Endodermal cell (in vitro differentiated cells): ENCODE measurements around the gene C12orf56. TPM values are rescaled to one million over a fixed set of nuclear protein-coding genes. Genes with fewer than 3 reads are reported as not detected.

Source experiments
- DNase-seq: peaks from one replicate; pipeline ENCODE4 v3.0.0-alpha.2; 2017
- H3K27ac ChIP-seq: 2 replicates; pipeline ENCODE4 v1.5.1; 2013; ENCODE audit warnings: mild to moderate bottlenecking, low read depth, low read length, moderate library complexity
- H3K27me3 ChIP-seq: 2 replicates; pipeline ENCODE4 v1.6.1; 2013; ENCODE audit warnings: mild to moderate bottlenecking, low read length, moderate library complexity; ENCODE audit not compliant: insufficient read depth, control insufficient read depth, poor library complexity, severe bottlenecking
- H3K36me3 ChIP-seq: 2 replicates; pipeline ENCODE4 v1.7.0; 2013; ENCODE audit warnings: mild to moderate bottlenecking, low read length, moderate library complexity; ENCODE audit not compliant: control insufficient read depth, insufficient read depth
- H3K4me1 ChIP-seq: one replicate; pipeline ENCODE4 v1.7.0; 2013; ENCODE audit warnings: low read length; ENCODE audit not compliant: control insufficient read depth, insufficient read depth
- H3K4me3 ChIP-seq: 2 replicates; pipeline ENCODE4 v1.5.1; 2013; ENCODE audit warnings: mild to moderate bottlenecking, low read length, moderate library complexity
- H3K9ac ChIP-seq: 2 replicates; pipeline ENCODE4 v1.6.1; 2013; ENCODE audit warnings: mild to moderate bottlenecking, low read length, moderate library complexity; ENCODE audit not compliant: poor library complexity, severe bottlenecking; ENCODE audit errors: extremely low read depth
- H3K9me3 ChIP-seq: 2 replicates; pipeline ENCODE4 v1.6.1; 2013; ENCODE audit warnings: mild to moderate bottlenecking, low read length, moderate library complexity; ENCODE audit not compliant: control insufficient read depth
- H3K27ac Mint-ChIP-seq: 2 replicates; pipeline ENCODE4 v1.8.0; 2020; ENCODE audit warnings: mixed read lengths
- H3K27me3 Mint-ChIP-seq: 2 replicates; pipeline ENCODE4 v1.8.0; 2021; ENCODE audit warnings: mild to moderate bottlenecking, mixed read lengths; ENCODE audit not compliant: insufficient read depth
- H3K36me3 Mint-ChIP-seq: 2 replicates; pipeline ENCODE4 v1.8.0; 2020; ENCODE audit warnings: low read depth, mixed read lengths
- H3K4me1 Mint-ChIP-seq: 2 replicates; pipeline ENCODE4 v1.8.0; 2020; ENCODE audit warnings: mixed read lengths
- H3K4me3 Mint-ChIP-seq: 2 replicates; pipeline ENCODE4 v1.8.0; 2020; ENCODE audit warnings: mild to moderate bottlenecking, moderate library complexity, mixed read lengths
- H3K9me3 Mint-ChIP-seq: 2 replicates; pipeline ENCODE4 v1.8.0; 2020; ENCODE audit warnings: mild to moderate bottlenecking, mixed read lengths
- WGBS, 2 experiments: methylation state at CpG; one replicate each; pipeline versions ENCODE4 v1.1.5 to v1.1.7; 2013; ENCODE audit warnings: missing lambda C conversion rate in 2 of 2, mixed read lengths in 1 of 2; ENCODE audit not compliant: insufficient coverage in 1 of 2, insufficient read length in 1 of 2; 5-methylcytosine and 5-hydroxymethylcytosine counted together
- total RNA-seq, 2 donors: library from RNA; stranded (reverse); fragmentation: NEBNext Ultra II Directional in 1 of 2; extraction: Animal tissue kit (Norgen Biotek cat#: 25700) in 1 of 2; gene quantifications; 2 replicates in 1 of 2; 3 replicates in 1 of 2; pipeline ENCODE4 v1.2.1, GENCODE V29; 2021
- TF ChIP-seq, protein P1 (sequence below): fragments of 200-600 bp; sonication (generic); conservative IDR thresholded peaks from 2 replicates; pipeline ENCODE4 v1.5.0; 2021; ENCODE audit warnings: antibody characterized with exemption, mild to moderate bottlenecking

The C12orf56 gene
- total RNA-seq, 2 donors from 2014 or later: 0.77 to 3.0 TPM

DNA sequence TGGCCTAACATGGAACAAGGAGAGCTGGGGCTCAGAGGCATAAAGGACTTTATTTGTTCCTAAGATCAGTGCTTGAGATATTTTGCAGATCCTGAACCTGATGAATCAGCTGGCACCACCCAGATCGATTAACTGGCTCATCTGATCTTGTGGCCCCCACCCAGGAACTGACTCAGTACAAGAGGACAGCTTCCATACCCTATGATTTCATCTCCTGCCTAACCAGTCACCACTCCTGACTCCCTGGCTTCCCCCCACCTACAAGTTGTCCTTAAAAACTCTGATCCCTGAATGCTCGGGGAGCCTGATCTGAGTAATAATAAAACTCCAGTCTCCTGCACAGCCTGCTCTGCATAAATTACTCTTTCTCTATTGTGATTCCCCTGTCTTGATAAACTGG lies 5.1 kb downstream of the C12orf56 start:
- H3K4me1 Mint-ChIP-seq: no peaks in the 10 kb centered on the region
- H3K27ac Mint-ChIP-seq: no peak overlapping the region
- TF ChIP-seq, protein P1, sequence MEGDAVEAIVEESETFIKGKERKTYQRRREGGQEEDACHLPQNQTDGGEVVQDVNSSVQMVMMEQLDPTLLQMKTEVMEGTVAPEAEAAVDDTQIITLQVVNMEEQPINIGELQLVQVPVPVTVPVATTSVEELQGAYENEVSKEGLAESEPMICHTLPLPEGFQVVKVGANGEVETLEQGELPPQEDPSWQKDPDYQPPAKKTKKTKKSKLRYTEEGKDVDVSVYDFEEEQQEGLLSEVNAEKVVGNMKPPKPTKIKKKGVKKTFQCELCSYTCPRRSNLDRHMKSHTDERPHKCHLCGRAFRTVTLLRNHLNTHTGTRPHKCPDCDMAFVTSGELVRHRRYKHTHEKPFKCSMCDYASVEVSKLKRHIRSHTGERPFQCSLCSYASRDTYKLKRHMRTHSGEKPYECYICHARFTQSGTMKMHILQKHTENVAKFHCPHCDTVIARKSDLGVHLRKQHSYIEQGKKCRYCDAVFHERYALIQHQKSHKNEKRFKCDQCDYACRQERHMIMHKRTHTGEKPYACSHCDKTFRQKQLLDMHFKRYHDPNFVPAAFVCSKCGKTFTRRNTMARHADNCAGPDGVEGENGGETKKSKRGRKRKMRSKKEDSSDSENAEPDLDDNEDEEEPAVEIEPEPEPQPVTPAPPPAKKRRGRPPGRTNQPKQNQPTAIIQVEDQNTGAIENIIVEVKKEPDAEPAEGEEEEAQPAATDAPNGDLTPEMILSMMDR: no peak

DNA sequence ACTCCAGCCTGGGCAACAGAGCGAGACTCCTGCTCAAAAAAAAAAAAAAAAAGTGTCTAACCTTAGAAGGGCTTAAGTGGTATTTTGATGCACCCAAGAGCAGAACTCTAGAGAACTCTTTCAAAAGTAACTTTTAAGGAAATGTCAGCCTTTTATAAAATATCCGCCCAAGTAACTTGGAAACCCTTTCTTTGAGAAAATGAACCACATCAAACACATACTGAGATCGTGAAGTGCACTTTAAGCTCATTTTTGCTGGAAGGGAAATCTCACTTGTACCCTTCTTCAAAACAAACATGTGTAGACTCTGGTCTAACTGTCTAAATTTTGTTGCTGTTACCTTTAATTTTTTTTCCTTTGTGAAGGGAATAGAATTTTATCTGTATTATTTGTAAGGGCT lies 5.5 kb downstream of the C12orf56 start:
- Mint-ChIP-seq H3K4me3 (no peak overlapping the region), H3K9me3 (peaks cover 12% of the 10 kb centered on the region), H3K27ac (no peak overlapping the region), H3K4me1 (no peaks in the 10 kb centered on the region), H3K36me3 (no peaks in the 10 kb centered on the region), H3K27me3 (peaks cover 10% of the 10 kb centered on the region)
- Histone ChIP-seq H3K9me3 (no peaks in the 10 kb centered on the region), H3K27me3 (no peaks in the 10 kb centered on the region), H3K36me3 (no peaks in the 10 kb centered on the region), H3K27ac (no peak overlapping the region), H3K4me1 (no peaks in the 10 kb centered on the region), H3K4me3 (no peak overlapping the region), H3K9ac (no peak overlapping the region)
- no peak for DNase-seq
- 93 to 96% methylated on average over 3 of the region's 3 CpGs for WGBS, 2 experiments
- TF ChIP-seq, protein P1: no peak

More for the DNA sequence above, 5.1 kb downstream of the C12orf56 start:
- H3K4me3 ChIP-seq: no peak overlapping the region
- no peaks in the 10 kb centered on the region for H3K4me1 ChIP-seq
- Mint-ChIP-seq H3K36me3 (no peaks in the 10 kb centered on the region), H3K9me3 (peaks cover 7% of the 10 kb centered on the region), H3K4me3 (no peak overlapping the region), H3K27me3 (peaks cover 10% of the 10 kb centered on the region)
- no peaks in the 10 kb centered on the region for H3K27me3 ChIP-seq
- H3K27ac ChIP-seq: no peak overlapping the region
- 82 to 91% methylated on average over 2 of the region's 2 CpGs for WGBS, 2 experiments
- H3K36me3 ChIP-seq: no peaks in the 10 kb centered on the region
- DNase-seq: no peak
- H3K9ac ChIP-seq: no peak overlapping the region
- H3K9me3 ChIP-seq: no peaks in the 10 kb centered on the region

DNA sequence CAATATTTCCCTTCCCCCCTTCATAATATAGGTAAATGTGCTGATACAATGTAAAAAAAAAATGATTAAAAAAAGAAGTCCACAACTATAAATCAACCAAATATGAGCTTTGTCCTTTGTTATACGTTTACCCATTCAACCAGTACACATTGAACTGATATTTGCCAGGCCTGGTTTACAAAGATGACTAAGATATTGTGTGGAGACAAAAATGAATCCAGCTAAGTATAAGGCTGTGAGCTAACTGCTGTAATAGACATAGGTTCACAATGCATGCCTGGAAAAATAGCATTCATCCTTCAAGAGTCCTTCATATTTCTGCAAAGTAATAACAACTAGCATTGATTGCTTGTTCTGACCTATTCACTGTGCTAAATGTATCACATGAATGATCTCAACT lies 6.9 kb downstream of the C12orf56 start:
- TF ChIP-seq, protein P1: no peak
- H3K9me3 ChIP-seq: no peaks in the 10 kb centered on the region
- 80% methylated on average over 1 of the region's 1 CpG; no CpG with 5 or more reads in 1 of the 2 experiments for WGBS, 2 experiments
- Mint-ChIP-seq H3K4me1 (no peaks in the 10 kb centered on the region), H3K36me3 (no peaks in the 10 kb centered on the region), H3K27me3 (no peaks in the 10 kb centered on the region), H3K9me3 (peaks cover 14% of the 10 kb centered on the region), H3K27ac (no peak overlapping the region), H3K4me3 (no peak overlapping the region)
- no peak overlapping the region for H3K9ac ChIP-seq
- no peaks in the 10 kb centered on the region for H3K36me3 ChIP-seq
- no peaks in the 10 kb centered on the region for H3K4me1 ChIP-seq
- no peak overlapping the region for H3K4me3 ChIP-seq
- H3K27me3 ChIP-seq: no peaks in the 10 kb centered on the region
- DNase-seq: no peak
- H3K27ac ChIP-seq: no peak overlapping the region
